Prostate gland (tissue), 2 donors: Measurements from ENCODE around the gene NIBAN1. TPM values are rescaled to one million over a fixed set of nuclear protein-coding genes. Genes with fewer than 3 reads are reported as not detected.
A peak's percentile ranks its signal among the peaks of the same experiment; 100 is the strongest.

Source experiments
- DNase-seq: peaks from one replicate; pipeline ENCODE4 v3.0.0-alpha.2; 2019; ENCODE audit warnings: low spot score
- H3K27ac ChIP-seq, 2 donors: fragments of 200-600 bp; sonication (generic); 2 replicates each; pipeline ENCODE4 v1.5.1; 2017 to 2019
- H3K27me3 ChIP-seq: fragments of 200-600 bp; sonication (generic); replicated peaks from 2 replicates; pipeline ENCODE4 v1.5.1; 2019; ENCODE audit not compliant: insufficient read depth
- H3K36me3 ChIP-seq, 2 donors: fragments of 200-600 bp; sonication (generic); 1 replicate in 1 of 2; 2 replicates in 1 of 2; pipeline versions ENCODE4 v1.5.1 to v1.8.1; 2017 to 2019
- H3K4me1 ChIP-seq: fragments of 200-600 bp; sonication (generic); replicated peaks from 2 replicates; pipeline ENCODE4 v1.5.1; 2019
- H3K4me3 ChIP-seq, 2 donors: fragments of 200-600 bp; sonication (generic); 2 replicates each; pipeline ENCODE4 v1.5.1; 2017 to 2019
- H3K9me3 ChIP-seq: fragments of 200-600 bp; sonication (generic); 2 replicates; pipeline ENCODE4 v1.5.1; 2017
- POLR2A ChIP-seq: fragments of 450-650 bp; IDR thresholded peaks from one replicate; pipeline ENCODE4 v1.6.1; 2016; ENCODE audit warnings: antibody characterized with exemption, mild to moderate bottlenecking
- POLR2AphosphoS5 ChIP-seq: sonication (generic); formaldehyde crosslinking; IDR thresholded peaks from one replicate; pipeline ENCODE4 v1.6.1; 2017; ENCODE audit warnings: antibody characterized with exemption
- WGBS: methylation state at CpG from one replicate; pipeline ENCODE4 v1.1.5; 2018; 5-methylcytosine and 5-hydroxymethylcytosine counted together
- intact Hi-C: fragments of 100-400 bp; cut with DNase I; formaldehyde crosslinking; loops from one replicate; pipeline ENCODE4 v1.14.2; 2022
- total RNA-seq, 2 donors: library from RNA; depleted of rRNA; stranded (reverse); fragments of >200 nt; gene quantifications; one replicate each; pipeline ENCODE4 v1.1.0, GENCODE V29; 2016
- TF ChIP-seq, protein P1 (sequence below), 4 experiments: fragments of 200-600 bp in 2 of 4; fragments of 450-650 bp in 2 of 4; sonication (generic) in 2 of 4; IDR thresholded peaks; 1 replicate in 3 of 4; 2 replicates in 1 of 4; pipeline ENCODE4 v1.5.1; 2016 to 2019; ENCODE audit warnings: antibody characterized with exemption in 4 of 4, mild to moderate bottlenecking in 2 of 4, moderate library complexity in 2 of 4

NIBAN1 gene
- total RNA-seq, 2 donors from 2014 or later, result 47.3 to 97.4 TPM

DNA sequence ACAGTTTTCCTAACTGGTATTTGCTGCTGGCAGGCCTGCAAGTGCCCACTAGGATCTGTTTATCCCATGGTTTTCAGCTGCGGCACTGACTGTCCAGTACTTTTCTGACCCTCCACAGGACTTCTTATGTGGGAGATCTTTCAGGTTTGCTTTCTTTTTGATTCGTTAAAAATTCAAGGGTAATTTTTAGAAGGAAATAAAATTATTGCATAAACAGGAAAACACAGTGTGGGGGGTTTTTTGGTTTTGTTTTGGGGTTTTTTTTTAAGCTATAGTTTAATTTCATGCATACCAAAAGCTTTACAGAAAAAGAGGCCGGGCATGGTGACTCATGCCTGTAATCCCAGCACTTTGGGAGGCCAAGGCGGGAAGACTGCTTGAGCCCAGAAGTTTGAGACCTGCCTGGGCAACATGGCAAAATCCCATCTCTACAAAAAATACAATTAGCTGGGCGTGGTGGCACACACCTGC is 3.6 kb downstream of the NIBAN1 start:
- Histone ChIP-seq H3K27ac (peak overlapping the region; percentile 68 to 84), H3K4me3 (no peak overlapping the region), H3K27me3 (no peaks in the 10 kb centered on the region), H3K4me1 (no peaks in the 10 kb centered on the region), H3K36me3 (no peaks in the 10 kb centered on the region), H3K9me3 (no peaks in the 10 kb centered on the region)
- intact Hi-C loops, result no loop called here
- no peak for TF ChIP-seq POLR2AphosphoS5
- no peak for TF ChIP-seq POLR2A
- TF ChIP-seq, protein P1, sequence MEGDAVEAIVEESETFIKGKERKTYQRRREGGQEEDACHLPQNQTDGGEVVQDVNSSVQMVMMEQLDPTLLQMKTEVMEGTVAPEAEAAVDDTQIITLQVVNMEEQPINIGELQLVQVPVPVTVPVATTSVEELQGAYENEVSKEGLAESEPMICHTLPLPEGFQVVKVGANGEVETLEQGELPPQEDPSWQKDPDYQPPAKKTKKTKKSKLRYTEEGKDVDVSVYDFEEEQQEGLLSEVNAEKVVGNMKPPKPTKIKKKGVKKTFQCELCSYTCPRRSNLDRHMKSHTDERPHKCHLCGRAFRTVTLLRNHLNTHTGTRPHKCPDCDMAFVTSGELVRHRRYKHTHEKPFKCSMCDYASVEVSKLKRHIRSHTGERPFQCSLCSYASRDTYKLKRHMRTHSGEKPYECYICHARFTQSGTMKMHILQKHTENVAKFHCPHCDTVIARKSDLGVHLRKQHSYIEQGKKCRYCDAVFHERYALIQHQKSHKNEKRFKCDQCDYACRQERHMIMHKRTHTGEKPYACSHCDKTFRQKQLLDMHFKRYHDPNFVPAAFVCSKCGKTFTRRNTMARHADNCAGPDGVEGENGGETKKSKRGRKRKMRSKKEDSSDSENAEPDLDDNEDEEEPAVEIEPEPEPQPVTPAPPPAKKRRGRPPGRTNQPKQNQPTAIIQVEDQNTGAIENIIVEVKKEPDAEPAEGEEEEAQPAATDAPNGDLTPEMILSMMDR (IDR thresholded peaks at IDR 0.05), result no peak
- WGBS, result 59% methylated on average over 5 of the region's 5 CpGs
- DNase-seq, result no peak

DNA sequence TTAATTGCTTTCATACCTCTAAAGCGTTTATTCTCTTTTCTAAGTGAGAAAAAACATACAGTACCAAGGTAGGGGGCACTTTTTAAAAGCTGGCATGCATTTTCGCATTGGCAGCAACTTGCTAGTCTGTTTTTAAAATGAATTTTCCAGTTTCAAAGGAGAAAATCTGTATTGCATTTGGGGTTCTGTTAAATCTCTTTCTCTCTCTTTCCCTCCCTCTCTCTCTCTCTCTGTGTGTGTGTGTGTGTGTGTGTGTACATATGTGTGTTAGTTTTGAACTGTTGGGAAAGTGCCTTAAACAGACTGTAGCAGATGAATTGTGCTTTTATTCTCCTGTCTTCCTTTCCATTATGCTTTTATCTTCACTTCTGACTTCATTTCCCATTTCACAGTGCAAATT is 7.3 kb downstream of the NIBAN1 start:
- H3K4me1 ChIP-seq, result no peaks in the 10 kb centered on the region

DNA sequence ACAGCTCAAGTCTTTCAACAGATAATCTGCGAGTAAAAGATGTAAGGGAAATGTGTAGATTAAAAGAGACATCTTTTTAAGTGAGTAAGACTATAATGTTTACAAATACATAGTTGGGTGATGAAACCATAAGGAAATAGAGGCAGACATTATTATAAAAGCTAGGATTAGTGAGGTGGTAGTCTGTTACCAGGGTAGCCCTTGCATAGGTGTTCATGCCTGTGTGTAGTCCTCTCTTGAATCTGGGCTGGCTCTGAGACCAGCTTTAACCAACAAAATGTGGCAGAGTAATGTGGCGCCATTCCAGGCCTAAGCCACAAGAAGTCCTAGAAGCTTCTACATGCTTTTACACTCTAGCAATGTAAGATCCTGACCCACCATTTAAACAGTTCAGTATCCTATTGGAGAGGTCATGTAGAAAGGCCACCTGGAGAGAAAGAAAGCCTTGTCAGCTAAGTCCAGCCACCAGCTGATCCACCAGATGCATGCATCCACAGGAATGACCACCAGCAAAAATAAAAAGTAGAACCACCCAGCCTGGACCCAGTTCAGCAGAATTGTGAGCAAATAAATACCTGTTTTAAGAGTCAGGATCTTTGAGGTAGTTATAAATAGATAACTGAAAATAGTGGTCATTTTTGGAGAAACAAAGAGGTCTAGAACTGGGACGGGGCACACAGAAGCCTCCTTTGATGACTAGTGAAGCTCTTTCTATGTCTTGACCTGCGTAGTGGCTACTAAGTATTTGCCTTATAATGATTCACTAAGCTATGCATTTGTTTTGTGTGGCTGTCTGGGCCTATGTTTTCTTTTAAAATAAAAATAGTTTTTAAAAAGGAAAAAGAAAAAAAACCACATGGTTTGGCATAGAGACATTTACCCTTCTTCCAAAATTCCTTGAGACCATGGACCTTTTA is 8.1 kb downstream of the NIBAN1 start:
- 80% methylated on average over 4 of the region's 4 CpGs for WGBS
- intact Hi-C loops, result no loop called here
- no peaks in the 10 kb centered on the region for H3K36me3 ChIP-seq
- TF ChIP-seq, protein P1 (IDR thresholded peaks at IDR 0.05), result no peak
- TF ChIP-seq POLR2AphosphoS5, result no peak
- TF ChIP-seq POLR2A, result no peak
- no peaks in the 10 kb centered on the region for H3K4me1 ChIP-seq
- H3K4me3 ChIP-seq, result no peak overlapping the region
- H3K27ac ChIP-seq, result no peak overlapping the region
- no peaks in the 10 kb centered on the region for H3K9me3 ChIP-seq
- DNase-seq, result no peak
- H3K27me3 ChIP-seq, result no peaks in the 10 kb centered on the region

More for the DNA sequence above, 7.3 kb downstream of the NIBAN1 start:
- WGBS, result 81% methylated on average over 2 of the region's 2 CpGs
- TF ChIP-seq POLR2A (no peak), POLR2AphosphoS5 (no peak)
- TF ChIP-seq, protein P1 (IDR thresholded peaks at IDR 0.05), result no peak
- Histone ChIP-seq H3K4me3 (no peak overlapping the region), H3K27ac (no peak overlapping the region), H3K9me3 (no peaks in the 10 kb centered on the region), H3K27me3 (no peaks in the 10 kb centered on the region), H3K36me3 (no peaks in the 10 kb centered on the region)
- intact Hi-C loops, result no loop called here
- DNase-seq, result no peak

DNA sequence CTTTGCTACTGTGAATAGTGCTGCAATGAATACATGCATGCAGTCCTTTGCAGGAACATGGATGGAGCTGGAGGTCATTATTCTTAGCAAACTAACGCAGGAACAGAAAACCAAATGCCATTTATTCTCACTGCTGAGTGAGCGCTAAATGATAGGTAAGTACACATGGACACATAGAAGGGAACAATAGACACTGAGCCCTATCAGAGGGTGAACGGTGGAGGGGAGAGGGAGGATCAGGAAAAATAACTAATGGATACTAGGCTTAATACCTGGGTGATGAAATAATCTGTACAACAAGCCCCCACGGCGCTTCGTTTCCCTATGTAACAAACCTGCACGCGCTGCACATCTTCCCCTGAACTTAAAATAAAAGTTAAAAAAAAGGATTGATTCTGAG is 8.9 kb downstream of the NIBAN1 start:
- intact Hi-C loops, result no loop called here
- 96% methylated on average over 8 of the region's 8 CpGs for WGBS

DNA sequence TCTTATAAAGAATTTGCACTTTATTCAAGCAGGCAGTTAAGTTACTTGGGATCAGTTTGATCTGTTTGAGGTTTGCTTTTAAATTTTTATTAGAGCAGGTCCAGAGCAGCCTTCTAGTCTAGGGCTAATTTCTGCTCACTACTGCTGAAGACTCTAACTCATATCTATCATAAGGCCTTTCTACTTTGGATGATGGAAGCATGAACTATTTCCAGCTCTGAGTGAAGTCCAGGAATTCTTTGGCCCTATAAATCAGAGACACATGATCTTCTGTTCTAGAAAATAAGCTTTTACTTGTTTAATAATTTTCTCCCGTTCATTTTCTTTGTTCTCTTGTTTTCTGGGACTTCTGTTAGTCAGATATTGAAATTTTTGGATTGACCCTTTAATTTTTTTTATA is 14.7 kb downstream of the NIBAN1 start:
- 7% methylated on average over 1 of the region's 1 CpG for WGBS
- no peak overlapping the region for H3K4me3 ChIP-seq
- intact Hi-C loops, result no loop called here
- H3K27me3 ChIP-seq, result no peaks in the 10 kb centered on the region
- no peak overlapping the region for H3K27ac ChIP-seq
- TF ChIP-seq POLR2AphosphoS5, result no peak
- TF ChIP-seq, protein P1 (IDR thresholded peaks at IDR 0.05), result no peak
- no peak for TF ChIP-seq POLR2A
- no peaks in the 10 kb centered on the region for H3K9me3 ChIP-seq
- peaks cover 3% of the 10 kb centered on the region for H3K4me1 ChIP-seq
- H3K36me3 ChIP-seq, result no peaks in the 10 kb centered on the region
- no peak for DNase-seq

More for the DNA sequence above, 8.9 kb downstream of the NIBAN1 start:
- DNase-seq, result no peak
- Histone ChIP-seq H3K27me3 (no peaks in the 10 kb centered on the region), H3K27ac (no peak overlapping the region), H3K9me3 (no peaks in the 10 kb centered on the region), H3K36me3 (no peaks in the 10 kb centered on the region), H3K4me3 (no peak overlapping the region), H3K4me1 (peaks cover 3% of the 10 kb centered on the region)
- TF ChIP-seq POLR2AphosphoS5 (no peak), POLR2A (no peak)
